HG03439 (cell line): ENCODE measurements around the gene CST6.
"Not testable (repeated sequence)": the region's sequence is repeated elsewhere in the genome, so short reads cannot be mapped to it uniquely, and the experiment has no call there.

ENCODE experiments used
- ATAC-seq: cut with Tn5 transposase; IDR thresholded peaks from one replicate; pipeline ENCODE4 v1.9.1; 2021; ENCODE audit warnings: mild to moderate bottlenecking, moderate library complexity; ENCODE audit not compliant: unreplicated experiment

Gene CST6

DNA sequence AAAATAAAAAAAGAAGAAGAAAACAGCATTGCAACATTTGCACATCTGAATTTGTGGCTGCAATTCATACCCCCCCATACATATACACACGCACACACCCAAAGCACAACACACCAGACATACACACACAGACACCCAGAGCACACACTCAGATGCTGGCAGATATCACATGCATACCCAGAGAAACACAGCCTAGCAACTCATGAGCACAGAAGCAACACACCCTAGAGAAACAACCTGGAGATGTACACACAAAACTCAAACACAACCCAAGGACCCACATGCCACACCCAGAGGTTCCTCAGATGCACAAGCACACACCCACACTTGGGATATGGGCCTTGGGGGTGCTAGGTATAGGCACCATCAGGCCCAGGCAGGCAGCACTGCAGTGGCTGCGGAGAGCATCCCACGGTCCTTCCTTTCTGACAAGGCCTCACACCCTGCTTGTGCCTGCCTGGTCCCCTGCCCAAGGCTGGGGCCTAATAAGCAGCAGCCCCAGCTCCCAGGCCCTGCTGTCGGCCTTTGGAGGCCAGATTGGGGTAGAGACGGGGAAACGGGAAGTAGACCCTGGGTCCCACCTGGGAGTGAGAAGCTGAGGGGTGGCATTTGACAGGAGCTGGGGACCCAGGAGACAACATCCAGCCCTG lies 3.1 kb downstream of the CST6 start:
- no peak for ATAC-seq

DNA sequence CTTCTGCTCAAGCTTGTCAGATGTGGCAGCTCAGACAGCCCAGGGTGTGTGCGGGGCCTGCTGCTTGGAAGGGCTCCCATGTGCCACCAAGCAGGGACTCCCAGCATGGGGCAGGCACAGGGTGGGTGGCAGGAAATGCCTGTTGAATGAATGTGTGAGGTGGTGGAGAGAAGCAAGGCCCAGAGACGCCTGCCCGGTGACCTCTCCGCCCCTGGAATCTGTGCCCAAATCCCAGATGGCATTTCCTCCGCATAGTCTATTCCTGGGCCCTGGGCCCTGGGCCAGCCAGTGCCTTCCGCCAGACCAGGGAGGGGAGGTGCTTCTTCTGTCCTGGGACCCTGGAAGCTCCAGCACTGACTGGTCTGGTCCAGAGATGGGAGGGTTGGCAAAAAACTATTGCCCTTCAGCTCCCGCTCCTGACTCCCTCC lies 3.7 kb downstream of the CST6 start:
- no peak for ATAC-seq

DNA sequence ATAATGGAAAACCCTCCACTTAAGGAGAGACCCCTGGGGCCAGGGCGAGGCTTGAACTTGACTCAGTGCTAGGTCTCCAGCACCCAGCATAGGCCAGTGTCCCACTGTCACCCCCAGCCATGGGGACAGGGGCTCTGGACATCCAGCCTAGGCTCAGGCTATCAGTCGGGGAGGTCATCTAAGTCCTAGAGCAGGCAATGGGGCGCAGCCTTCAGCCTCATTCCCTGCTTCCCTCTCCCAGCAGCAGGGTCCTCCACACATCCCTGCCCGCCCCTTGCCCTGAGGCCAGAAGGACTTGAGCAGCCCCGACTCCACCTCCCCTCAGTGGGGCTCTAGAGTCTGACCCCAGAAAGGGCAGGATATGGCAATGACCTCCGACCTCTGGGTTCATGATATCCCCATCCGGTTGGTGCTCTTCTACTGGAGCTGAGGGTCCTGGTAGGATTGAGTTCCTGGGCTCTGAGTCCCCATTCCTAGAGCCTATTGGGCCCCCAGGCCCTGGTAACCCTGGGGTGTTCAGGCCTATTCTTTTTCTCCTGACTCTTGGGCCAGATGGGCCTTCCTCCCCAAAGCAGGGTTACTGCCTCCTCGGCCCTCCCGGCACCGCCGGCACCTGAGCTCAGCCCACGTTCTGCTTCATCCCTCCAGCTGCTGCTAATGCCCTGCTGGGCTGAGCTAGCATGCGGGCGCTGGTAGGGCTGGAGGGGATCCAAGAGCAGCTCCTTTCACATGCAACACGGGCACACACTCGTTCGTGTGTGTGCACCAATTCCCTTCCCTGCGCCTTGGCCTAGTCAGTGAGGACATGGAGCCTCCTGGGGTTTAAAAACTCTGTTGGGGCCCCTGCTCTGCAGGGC lies 4.4 kb downstream of the CST6 start:
- ATAC-seq, result no peak

DNA sequence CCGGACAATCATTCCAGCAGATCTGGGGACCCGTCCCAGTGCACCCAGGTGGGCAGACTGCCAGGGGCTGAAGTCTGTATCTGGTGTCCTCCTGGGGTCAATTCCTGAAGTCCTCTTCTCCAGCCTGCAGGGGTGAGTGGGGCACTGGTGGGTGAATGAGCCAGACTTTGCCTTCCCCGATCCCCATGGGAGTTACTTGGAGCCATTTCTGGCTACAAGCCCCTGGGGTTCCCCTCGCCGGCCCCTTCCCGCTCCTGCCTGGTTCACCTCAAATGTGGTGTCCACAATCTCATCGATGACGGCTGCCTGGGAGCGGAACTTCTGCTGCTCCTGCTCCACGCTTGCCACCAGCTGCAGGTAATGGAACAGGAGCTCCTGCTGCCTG lies 5.0 kb downstream of the CST6 start:
- no peak for ATAC-seq

DNA sequence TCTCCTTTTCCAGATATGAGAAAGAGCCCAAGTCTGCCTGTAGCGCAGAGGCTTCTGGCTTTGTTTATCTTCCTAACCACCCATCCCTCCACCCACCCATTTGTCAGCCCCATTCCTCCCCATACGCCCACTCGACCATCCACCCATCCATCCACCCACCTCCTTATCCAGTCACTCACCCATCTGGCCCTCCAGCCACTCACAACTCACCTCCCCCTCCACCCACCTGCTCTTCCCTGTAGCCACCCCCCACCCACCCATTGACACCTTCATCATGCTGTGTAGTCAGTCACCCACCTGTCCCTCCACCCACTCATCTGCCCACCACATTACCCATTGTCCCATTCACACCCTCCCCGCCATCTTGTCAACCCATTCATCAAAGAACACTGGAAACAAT lies 5.5 kb downstream of the CST6 start:
- ATAC-seq, result no peak

DNA sequence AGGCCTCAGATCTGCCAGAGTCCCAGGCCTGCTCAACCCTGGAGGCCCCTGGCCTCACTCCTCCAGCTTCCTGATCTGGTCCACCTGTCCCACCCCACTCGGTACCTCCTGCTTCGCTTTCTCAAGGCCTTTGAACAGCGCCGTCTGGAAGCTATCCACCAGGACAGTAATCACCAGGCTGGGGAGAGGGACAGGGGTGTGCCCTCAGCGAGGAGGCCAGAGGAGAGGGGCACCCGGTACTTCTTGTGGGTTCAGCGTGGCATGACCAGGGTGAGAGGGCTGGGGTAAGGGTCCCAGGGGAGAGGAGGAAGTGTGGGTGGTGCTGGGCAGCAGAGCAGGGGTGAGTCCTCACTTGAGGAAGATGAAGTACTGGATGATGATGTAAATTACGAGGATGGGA lies 8.4 kb downstream of the CST6 start:
- ATAC-seq, result no peak

DNA sequence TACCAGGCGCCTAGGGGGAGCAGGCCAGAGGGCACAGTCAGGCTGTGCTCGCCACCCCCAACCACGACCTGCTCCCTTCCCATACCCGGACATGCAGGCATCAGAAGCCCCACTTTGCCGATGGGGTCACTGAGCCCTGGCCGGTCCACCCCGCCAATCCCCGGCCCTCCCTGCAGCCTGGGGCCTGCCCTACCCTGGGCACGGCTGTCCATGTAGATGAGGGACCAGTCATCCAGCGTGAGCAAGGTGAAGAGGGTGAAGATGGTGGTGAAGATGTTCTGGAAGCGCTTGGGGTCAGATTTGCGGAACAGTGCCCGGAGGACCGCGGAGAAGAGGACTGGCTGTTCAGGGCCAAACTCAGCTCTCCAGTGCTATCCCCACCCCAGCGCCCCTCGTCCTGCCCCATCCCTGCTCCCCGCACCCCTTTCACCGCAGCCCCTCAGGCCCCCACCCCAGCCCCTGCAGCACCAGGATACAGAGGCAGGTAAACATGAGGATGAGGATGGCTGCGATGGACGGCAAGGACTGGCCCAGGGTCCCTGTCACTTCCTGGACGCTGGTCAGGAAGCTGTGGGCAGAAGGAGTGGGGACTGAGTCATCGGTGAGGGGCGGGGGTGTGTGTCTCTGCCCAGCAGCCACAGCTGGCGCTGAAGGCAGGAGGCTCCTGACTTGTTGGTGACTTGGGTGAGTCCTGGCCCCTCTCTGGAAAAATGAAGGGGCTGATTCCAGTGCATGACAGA lies 9.0 kb downstream of the CST6 start:
- ATAC-seq, result no peak

DNA sequence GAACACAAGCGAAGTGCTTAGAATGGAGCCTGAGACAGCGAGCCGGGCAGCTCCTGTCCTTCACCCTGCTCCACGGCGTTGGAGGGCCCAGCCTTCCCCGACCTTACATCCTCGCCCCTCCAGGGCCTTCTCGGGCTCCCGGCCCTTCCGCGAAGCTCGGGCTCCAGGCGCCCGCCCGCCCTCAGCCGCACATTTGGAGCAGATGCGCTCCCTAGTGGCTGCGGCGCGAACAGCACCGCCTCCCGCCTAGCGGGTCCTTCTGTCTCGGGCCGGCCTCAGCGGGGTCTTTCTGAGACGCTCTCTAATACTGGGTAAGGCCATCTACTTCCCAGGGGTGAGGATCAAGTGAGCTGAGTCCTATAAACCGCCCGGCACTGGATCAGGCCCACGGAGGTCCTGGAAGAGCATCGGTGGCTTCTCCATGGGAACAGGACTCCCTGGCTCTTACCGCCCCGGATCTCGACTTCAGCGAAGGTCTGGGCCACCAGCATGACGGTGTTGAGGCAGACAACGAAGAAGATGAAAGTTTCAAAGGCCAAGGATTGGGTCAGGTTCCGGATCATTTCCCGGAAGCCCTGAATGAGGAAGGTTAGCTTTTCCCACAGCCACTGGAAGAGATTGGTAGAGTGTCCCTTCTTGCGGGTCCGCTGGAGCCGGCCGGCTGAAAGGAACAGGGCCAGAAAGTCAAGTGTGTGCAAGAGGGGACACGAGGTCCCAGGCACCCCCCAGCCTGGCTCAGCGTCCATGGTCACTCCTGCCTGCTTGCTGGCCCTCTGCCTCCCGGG lies 10.8 kb downstream of the CST6 start:
- no peak for ATAC-seq

DNA sequence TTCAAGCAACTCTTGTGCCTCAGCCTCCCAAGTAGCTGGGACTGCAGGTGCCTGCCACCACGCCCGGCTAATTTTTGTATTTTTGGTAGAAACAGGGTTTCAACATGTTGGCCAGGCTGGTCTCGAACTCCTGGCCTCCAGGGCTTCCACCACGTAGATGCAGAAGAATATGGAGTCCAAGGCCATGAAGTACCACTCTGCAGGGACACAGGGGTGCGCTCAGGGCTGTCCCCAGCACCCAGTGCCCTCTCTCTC lies 11.3 kb downstream of the CST6 start:
- ATAC-seq, result not testable (repeated sequence)

DNA sequence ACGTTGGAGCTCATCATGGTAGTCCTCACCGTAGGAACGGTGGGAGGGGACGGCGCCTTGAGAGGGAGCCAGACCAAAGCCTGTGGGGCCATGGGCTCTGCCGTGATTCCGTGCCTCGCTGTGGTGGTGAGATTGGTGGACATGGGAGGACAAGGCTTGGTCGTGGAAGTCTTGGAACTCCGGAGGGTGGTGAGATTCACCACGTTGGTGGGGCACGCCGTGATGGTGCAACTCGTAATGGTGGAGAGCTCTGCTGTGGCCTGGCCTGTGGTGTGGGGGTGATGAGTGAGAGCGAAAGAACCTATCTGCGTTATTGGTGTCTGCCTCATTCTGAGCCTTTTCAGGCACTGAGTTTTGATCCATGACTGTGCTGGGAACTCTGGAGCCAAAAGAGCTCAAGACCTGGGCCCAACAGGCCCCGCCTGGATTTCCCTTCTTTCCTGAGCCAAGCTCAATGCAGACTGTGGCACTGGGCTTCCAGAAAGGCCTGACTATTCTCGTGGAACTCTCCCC lies 14.3 kb downstream of the CST6 start, which contains the start of gene CATSPER1:
Gene CATSPER1 (minus strand): TSS at position 463 of the 513 bp plus-strand sequence. CDS start 100 bp downstream, at position 363.
- no peak for ATAC-seq

DNA sequence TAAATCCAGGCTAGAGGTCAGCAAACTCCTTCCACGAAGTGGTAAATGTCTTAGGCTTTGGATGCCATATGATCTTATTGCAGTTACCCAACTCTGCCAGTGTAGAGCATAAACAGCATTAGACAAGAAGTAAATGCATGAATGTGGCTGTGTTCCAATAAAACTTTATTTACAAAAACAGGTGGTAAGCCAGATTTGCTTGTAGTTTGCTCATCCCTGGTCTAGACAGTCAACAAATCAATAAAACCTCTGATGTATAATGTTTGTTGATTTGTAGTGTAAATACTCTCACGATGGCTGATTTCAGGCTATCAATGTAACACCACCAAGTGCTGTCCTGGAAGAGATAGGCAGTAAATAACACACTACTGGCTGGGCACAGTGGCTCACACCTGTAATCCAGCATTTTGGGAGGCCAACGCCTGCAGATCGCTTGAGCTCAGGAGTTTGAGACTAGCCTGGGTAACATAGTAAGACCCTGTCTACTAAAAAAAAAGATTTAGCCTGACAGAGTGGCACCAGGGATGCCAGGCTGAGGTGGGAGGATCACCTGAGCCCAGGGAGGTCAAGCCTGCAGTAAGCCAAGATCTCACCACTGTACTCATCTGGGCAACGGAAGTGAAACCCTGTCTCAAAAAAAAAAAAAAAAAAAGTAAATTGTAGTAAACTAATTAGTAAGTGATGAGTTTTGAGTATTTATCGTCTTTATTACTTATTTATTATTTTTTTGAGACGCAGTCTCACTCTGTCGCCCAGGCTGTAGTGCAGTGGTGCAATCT lies 21.3 kb downstream of the CST6 start:
- ATAC-seq, result no peak

DNA sequence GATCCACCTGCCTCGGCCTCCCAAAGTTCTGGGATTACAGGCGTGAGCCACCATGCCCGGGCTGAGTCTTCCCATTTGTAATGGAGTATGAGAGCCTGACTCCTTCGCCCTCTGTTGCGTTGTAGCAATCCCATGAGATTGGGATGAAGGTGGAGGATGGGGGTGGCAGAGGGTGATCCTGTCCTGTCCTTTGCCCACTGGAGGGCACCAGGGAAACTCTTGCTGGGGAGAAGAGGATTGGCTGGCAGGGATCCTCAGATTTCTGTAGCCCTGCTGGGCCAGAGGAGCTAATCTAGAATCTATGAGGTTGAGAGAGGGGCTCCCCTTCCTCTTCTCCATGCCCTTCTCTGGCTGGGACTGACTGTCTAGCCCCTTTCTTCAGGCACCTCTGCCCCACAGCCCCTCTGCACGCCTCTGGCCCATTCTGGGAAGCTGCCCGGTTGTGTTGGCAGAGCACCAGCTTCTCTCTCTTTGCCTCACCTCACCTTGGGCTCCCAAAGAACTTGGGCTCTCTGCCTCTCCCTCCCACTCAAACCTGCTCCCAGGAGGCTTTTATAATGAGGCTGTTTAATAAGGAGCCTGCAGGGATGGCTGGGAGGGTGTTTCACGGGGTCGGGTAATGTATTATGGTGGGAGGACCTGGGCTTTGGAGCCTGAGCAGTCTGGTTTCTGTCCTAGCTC lies 24.0 kb downstream of the CST6 start:
- ATAC-seq, result no peak

DNA sequence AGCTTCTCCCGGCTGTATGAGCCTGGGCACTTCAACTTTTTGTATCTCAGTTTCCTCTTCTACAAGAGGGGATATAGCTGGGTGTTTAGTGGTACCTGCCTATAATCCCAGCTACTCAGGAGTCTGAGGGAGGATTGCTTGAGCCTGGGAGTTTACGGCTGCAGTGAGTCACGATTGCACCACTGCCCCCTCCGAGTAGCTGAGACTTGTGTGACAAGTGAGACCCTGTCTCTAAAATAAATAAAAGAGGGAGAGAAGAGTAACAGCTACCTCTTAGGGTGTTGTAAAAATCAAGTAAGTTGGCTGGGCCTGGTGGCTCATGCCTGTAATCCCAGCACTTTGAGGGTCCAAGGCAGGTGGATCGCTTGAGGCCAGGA lies 24.5 kb downstream of the CST6 start:
- no peak for ATAC-seq

DNA sequence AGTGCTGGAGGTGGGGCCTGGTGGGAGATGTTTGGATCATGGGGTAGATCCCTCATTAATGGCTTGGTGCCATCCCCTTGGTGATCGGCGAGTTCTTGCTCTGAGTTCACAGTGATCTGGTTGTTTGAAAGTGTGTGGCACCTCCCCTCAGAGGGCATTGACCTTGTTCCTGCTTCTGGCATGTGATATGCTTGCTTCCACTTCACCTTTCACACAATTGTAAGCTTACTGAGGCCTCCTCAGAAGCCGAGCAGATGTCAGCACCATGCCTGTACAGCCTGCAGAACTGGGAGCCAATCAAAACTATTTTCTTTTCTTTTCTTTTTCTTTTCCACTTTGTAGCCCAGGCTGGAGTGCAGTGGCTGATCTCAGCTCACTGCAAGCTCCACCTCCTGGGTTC lies 25.5 kb downstream of the CST6 start:
- no peak for ATAC-seq

DNA sequence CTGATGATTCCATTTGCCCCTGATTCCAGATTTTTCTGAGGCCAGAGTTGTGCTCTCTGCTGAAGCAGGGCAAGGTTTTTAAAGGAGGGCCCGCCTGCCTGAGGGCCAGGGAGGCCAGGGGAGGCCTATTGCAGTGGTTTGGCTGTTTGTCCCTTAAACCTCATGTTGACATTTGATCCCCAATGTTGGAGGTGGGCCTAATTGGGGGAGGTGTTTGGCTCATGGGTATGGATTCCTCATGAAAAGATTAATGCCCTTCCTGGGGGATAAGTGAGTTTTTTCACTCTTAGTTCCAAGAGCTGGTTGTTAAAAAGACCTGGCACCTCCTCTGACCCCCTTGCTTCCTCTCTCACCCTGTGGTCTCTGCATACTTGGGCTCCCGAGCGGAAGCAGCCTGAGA lies 28.0 kb downstream of the CST6 start:
- no peak for ATAC-seq

DNA sequence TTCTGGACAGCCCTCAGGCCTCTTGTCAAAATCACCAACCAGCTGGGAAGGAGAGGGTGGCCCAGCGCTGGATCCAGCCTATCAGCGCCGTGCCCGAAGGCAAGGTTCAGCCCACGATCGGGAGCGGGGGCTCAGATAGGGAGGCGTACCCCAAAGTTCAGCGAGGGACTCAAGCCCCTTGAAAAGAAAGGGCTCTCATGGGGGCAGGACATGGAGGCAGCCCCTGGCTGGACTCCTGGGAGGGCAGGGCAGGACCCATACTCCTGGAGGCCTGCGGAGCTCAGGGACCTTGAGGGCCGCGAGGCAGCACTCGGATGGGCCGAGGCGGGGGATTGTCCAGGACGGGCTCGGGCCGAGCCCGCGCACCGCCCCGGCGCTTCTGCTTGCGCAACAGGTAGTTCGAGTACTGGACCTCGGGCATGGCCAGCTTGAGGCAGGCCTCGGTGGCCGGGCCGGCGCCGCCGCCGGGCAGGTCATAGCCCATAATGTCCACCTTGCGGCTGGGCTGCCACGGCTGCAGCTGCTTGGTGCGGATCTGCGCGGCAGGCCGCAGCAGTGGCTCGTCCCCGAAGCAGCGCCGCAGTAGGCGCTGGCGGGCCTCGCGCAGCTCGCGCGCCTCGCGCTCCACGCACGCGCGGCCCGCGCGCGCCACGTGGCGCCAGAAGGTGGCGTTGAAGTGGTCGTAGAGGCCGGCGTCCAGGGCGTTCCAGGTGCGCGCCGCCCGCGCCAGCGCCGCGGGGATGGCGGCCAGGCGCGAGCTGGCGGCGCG lies 30.6 kb downstream of the CST6 start:
- ATAC-seq, result no peak

DNA sequence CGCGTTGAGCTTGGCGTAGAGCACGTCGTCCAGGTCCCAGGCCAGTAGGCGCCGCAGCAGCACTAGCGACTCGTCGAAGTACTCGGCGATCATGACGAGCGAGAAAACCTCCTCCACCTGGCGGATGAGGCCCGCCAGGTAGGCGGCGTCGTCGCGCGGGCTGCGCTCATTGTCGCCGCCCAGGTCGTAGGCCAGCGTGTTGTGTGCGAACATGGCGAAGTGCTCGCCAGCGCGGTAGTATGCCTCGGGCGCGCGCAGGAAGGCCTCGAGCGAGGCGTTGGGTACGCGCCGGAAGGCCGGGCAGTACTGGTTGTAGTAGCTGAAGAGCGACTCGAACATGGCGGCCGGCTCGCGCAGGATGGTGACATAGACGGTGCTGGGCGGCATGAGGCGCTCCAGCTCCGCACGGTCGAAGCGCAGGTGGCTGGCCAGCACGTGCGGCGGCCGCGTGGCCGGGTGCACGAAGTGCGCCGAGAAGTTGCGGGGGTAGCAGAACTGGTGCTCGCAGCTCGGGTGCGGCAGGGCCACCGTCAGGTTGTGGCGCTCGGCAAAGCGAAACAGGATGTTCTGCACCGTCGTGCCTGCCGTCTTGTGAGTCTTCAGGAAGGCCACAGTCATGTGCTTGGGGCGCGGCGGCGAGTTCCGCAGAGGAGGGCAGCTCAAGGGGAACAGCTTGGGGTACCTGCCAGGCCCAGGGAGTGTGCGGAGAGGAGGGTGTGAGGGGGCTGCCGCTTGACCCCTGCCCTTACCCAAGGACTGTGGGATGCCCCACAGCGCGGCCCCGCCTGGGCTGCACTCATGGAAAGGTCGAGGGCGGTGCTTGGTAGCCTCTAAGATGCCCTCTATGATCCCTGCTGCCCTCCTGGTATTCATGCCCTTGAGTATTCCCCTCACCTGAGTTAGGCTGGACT lies 31.4 kb downstream of the CST6 start:
- ATAC-seq, result no peak

DNA sequence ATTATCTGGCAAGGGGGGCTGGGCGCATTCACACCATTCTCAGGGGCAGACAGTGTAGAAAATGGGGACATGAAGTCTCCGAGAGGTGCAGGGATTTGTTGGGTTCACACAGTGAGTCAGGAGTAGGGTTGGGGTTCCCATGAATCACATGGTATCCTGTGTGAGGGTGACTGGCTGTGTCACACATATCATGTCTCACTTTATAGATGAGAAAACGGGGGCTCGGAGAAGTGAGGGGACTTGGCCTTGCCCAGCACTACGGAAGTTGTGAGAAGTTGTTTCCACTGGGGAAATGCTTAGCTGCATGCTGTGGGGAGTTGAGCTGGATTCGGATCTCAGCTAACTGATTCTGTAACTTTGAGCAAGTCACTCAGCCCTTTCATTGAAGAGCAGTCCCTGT lies 32.9 kb downstream of the CST6 start:
- no peak for ATAC-seq
